ENCODE measurements around the gene OBP2A. TPM values are rescaled to one million over a fixed set of nuclear protein-coding genes. Genes with fewer than 3 reads are reported as not detected.

OBP2A gene
- total and polyA plus RNA-seq, 3 donors from 2014 or later: 11.8 to 19.0 (median 13.9) TPM

DNA sequence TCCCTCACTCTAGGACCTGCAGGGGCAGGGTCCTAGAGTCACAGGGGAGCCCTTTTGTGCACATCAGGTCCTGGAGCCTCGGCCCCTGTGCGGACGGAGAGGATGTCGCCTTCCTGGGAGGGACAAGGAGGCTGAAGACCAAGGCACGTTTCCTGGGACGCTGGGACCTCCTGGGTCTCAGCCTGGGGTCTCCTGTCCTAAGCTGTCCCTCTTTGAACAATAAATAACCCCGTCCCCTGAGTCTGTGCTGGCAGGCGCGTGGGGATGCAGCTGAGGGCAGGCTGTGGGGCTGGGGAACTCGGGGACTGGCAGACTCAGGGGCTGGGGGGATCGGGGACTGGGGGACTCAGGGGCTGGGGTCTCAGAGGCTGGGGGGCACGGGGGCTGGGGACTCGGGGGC, 46.7 kb downstream of the OBP2A start:
- intact Hi-C loops (cut with DNase I; ENCODE audit: low total_unique reads): no loop called here
- WGBS, 2 donors: 88 to 89% methylated on average over 7 to 9 of the region's 13 CpGs
- Histone ChIP-seq H3K36me3 (ENCODE audit: low read depth, missing control alignments) (no peaks in the 10 kb centered on the region), H3K9me3 (no peaks in the 10 kb centered on the region), H3K27me3 (no peaks in the 10 kb centered on the region), H3K4me3 (no peak overlapping the region), H3K27ac (no peak overlapping the region), H3K4me1 (no peaks in the 10 kb centered on the region)
- TF ChIP-seq, protein P1, sequence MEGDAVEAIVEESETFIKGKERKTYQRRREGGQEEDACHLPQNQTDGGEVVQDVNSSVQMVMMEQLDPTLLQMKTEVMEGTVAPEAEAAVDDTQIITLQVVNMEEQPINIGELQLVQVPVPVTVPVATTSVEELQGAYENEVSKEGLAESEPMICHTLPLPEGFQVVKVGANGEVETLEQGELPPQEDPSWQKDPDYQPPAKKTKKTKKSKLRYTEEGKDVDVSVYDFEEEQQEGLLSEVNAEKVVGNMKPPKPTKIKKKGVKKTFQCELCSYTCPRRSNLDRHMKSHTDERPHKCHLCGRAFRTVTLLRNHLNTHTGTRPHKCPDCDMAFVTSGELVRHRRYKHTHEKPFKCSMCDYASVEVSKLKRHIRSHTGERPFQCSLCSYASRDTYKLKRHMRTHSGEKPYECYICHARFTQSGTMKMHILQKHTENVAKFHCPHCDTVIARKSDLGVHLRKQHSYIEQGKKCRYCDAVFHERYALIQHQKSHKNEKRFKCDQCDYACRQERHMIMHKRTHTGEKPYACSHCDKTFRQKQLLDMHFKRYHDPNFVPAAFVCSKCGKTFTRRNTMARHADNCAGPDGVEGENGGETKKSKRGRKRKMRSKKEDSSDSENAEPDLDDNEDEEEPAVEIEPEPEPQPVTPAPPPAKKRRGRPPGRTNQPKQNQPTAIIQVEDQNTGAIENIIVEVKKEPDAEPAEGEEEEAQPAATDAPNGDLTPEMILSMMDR (IDR thresholded peaks at IDR 0.05): no peak
- no peak for TF ChIP-seq POLR2A (IDR thresholded peaks at IDR 0.05)
- peak; percentile 8 for DNase-seq

DNA sequence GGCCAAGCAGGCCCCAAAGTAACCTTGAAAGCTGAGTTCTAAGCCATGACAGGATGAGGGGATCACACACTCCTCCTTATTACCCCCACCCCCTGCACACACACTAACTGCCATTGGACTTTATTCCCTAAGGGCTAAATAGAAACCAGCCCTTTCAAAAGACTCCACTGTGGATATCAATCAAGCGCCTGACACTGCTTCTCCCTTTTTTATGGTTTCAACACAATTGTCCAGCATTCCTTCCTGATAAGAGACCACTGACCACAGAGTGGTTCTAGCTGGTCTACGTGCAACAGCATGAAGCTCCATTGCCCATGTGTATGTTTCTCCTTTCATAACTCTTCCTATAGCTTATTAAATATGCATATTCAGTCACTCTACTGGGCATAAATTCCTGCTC, 50.3 kb downstream of the OBP2A start:
- WGBS, 2 donors: 67 to 77% methylated on average over 2 of the region's 2 CpGs

More for the DNA sequence above, 50.3 kb downstream of the OBP2A start:
- no peaks in the 10 kb centered on the region for H3K27me3 ChIP-seq
- TF ChIP-seq POLR2A (IDR thresholded peaks at IDR 0.05): no peak
- TF ChIP-seq, protein P1 (IDR thresholded peaks at IDR 0.05): no peak
- no peak for DNase-seq
- intact Hi-C loops (cut with DNase I; ENCODE audit: low total_unique reads): no loop called here
- H3K27ac ChIP-seq: no peak overlapping the region
- no peaks in the 10 kb centered on the region for H3K36me3 ChIP-seq (ENCODE audit: low read depth, missing control alignments)
- no peak overlapping the region for H3K4me3 ChIP-seq
- no peaks in the 10 kb centered on the region for H3K9me3 ChIP-seq
- H3K4me1 ChIP-seq: no peaks in the 10 kb centered on the region

Other genes starting within 250 kb of the OBP2A start
- gene PPP1R26, start 66.3 kb upstream of the OBP2A start, total RNA-seq: 10 to 100 TPM; 33.1 to 38.8 TPM
- gene PPP1R26, start 66.3 kb upstream of the OBP2A start, polyA plus RNA-seq (ENCODE audit: insufficient read depth, low read depth, low replicate concordance): 15.6 TPM
- 10 to 100 TPM; 35.9 to 40.4 TPM for gene MRPS2, start 45.4 kb upstream of the OBP2A start, total RNA-seq
- 34.7 TPM for gene MRPS2, start 45.4 kb upstream of the OBP2A start, polyA plus RNA-seq (ENCODE audit: insufficient read depth, low read depth, low replicate concordance)
- not detected for gene LCN1, start 24.7 kb upstream of the OBP2A start, total RNA-seq
- gene LCN1, start 24.7 kb upstream of the OBP2A start, polyA plus RNA-seq (ENCODE audit: insufficient read depth, low read depth, low replicate concordance): 2.7 TPM
- not detected for gene PAEP, start 15.6 kb downstream of the OBP2A start, total RNA-seq
- gene PAEP, start 15.6 kb downstream of the OBP2A start, polyA plus RNA-seq (ENCODE audit: insufficient read depth, low read depth, low replicate concordance): 2.5 TPM
- under 1 TPM in 1 of 2 donors, not detected in 1; 0.47 TPM for gene GLT6D1, start 93.4 kb downstream of the OBP2A start, total RNA-seq
- 1.6 TPM for gene GLT6D1, start 93.4 kb downstream of the OBP2A start, polyA plus RNA-seq (ENCODE audit: insufficient read depth, low read depth, low replicate concordance)
- under 1 TPM in 1 of 2 donors, not detected in 1; 0.68 TPM for gene LCN9, start 117.2 kb downstream of the OBP2A start, total RNA-seq
- not detected for gene LCN9, start 117.2 kb downstream of the OBP2A start, polyA plus RNA-seq (ENCODE audit: insufficient read depth, low read depth, low replicate concordance)
- gene SOHLH1, start 153.4 kb downstream of the OBP2A start, total RNA-seq: 10 to 100 TPM; 18.4 to 32.7 TPM
- gene SOHLH1, start 153.4 kb downstream of the OBP2A start, polyA plus RNA-seq (ENCODE audit: insufficient read depth, low read depth, low replicate concordance): 18.7 TPM
- gene KCNT1, start 156.1 kb downstream of the OBP2A start, total RNA-seq: 1 to 10 TPM; 5.3 to 7.3 TPM
- gene KCNT1, start 156.1 kb downstream of the OBP2A start, polyA plus RNA-seq (ENCODE audit: insufficient read depth, low read depth, low replicate concordance): 1.8 TPM